GM12878 (cell line): ENCODE measurements around the gene NCDN. TPM values are rescaled to one million over a fixed set of nuclear protein-coding genes. Genes with fewer than 3 reads are reported as not detected.

Source experiments
- ATAC-seq: fragments of 200-7000 bp; cut with Tn5 transposase; 3 replicates; pipeline ENCODE4 v1.9.1; 2020; ENCODE audit warnings: mild to moderate bottlenecking, moderate library complexity
- BruUV-seq: library from RNA; stranded (reverse); fragments of 400-500 nt; replicated peaks from 2 replicates; lab custom pipeline; 2021; lab: Mats Ljungman, UMichigan
- CTCF ChIA-PET: fragments of 300-600 bp; sonication (Branson Sonifier 250); formaldehyde crosslinking; extraction: SDS; loops from one replicate; lab custom pipeline; 2021; ENCODE audit warnings: inconsistent platforms; lab: Yijun Ruan, JAX
- POLR2A ChIA-PET: fragments of 350-600 bp; formaldehyde crosslinking; extraction: SDS; loops from one replicate; lab custom pipeline; 2021; ENCODE audit warnings: inconsistent platforms; lab: Charles Lee
- RAD21 ChIA-PET: fragments of 300-600 bp; sonication (Branson Sonifier 250); formaldehyde crosslinking; loops from one replicate; lab custom pipeline; 2023; ENCODE audit warnings: antibody characterized with exemption; ENCODE audit not compliant: unreplicated experiment; lab: Charles Lee
- SMC1A ChIA-PET: fragments of 300-600 bp; sonication (Branson Sonifier 250); formaldehyde crosslinking; loops from one replicate; lab custom pipeline; 2023; ENCODE audit not compliant: unreplicated experiment, uncharacterized antibody; lab: Charles Lee
- DNase-seq: peaks from one replicate; pipeline ENCODE4 v3.0.0-alpha.2; 2011; ENCODE audit warnings: low read depth, low spot score
- FAIRE-seq: peaks from 3 replicates; lab custom pipeline; 2011; peaks lifted over from hg19 to GRCh38; lab: Jason Lieb, UNC
- H2AFZ ChIP-seq: 2 replicates; pipeline ENCODE4 v1.6.0; 2011; ENCODE audit warnings: low read depth, low read length, control low read depth; ENCODE audit not compliant: control insufficient read depth
- H3K27ac ChIP-seq: 2 replicates; pipeline ENCODE4 v1.5.1; 2011; ENCODE audit warnings: control low read depth; ENCODE audit not compliant: control insufficient read depth, insufficient read depth
- H3K27me3 ChIP-seq, 2 experiments: replicated peaks in 1 of 2; 2 replicates each; pipeline versions ENCODE4 v1.6.0 to v1.6.1; 2011; ENCODE audit warnings: low read length in 1 of 2; ENCODE audit not compliant: control insufficient read depth in 2 of 2, insufficient read depth in 2 of 2
- H3K36me3 ChIP-seq, 2 experiments: 2 replicates each; pipeline ENCODE4 v1.5.1; 2011; ENCODE audit warnings: low read length in 1 of 2; ENCODE audit not compliant: control insufficient read depth in 2 of 2, insufficient read depth in 2 of 2
- H3K4me1 ChIP-seq: 2 replicates; pipeline ENCODE4 v1.6.1; 2011; ENCODE audit warnings: mild to moderate bottlenecking, low read length, moderate library complexity, mixed read lengths; ENCODE audit not compliant: control insufficient read depth, insufficient read depth
- H3K4me2 ChIP-seq: 2 replicates; pipeline ENCODE4 v1.6.0; 2011; ENCODE audit warnings: control low read depth; ENCODE audit not compliant: control insufficient read depth, insufficient read depth
- H3K4me3 ChIP-seq: fragments of 200-600 bp; sonication (generic); 2 replicates; pipeline ENCODE4 v1.5.1; 2016
- H3K79me2 ChIP-seq: 2 replicates; pipeline ENCODE4 v1.6.0; 2011; ENCODE audit warnings: low read length; ENCODE audit not compliant: control insufficient read depth, insufficient read depth
- H3K9ac ChIP-seq: 2 replicates; pipeline ENCODE4 v1.8.0; 2011; ENCODE audit warnings: low read length, control low read depth, mixed read lengths; ENCODE audit not compliant: control insufficient read depth, insufficient read depth
- H3K9me3 ChIP-seq: replicated peaks from 3 replicates; pipeline ENCODE4 v1.5.1; 2011; ENCODE audit warnings: mild to moderate bottlenecking, low read length; ENCODE audit not compliant: control insufficient read depth, insufficient read depth
- H4K20me1 ChIP-seq: 2 replicates; pipeline ENCODE4 v1.6.0; 2011; ENCODE audit not compliant: control insufficient read depth, insufficient read depth
- CBX5 ChIP-seq: sonication (generic); IDR thresholded peaks from 2 replicates; pipeline ENCODE4 v1.6.1; 2016; ENCODE audit warnings: low read depth, moderate library complexity, mild to moderate bottlenecking, inconsistent platforms
- EGR1 ChIP-seq, 2 experiments: IDR thresholded peaks; 1 replicate in 1 of 2; 2 replicates in 1 of 2; pipeline ENCODE4 v1.6.1; 2011 to 2012; ENCODE audit warnings: low read depth in 2 of 2, low read length in 2 of 2, borderline replicate concordance in 1 of 2, mild to moderate bottlenecking in 1 of 2, moderate library complexity in 1 of 2
- RFX5 ChIP-seq: IDR thresholded peaks from 2 replicates; pipeline ENCODE4 v1.6.1; 2011; ENCODE audit warnings: low read depth, low read length, improper control_type of control experiment
- SRF ChIP-seq, 2 experiments: IDR thresholded peaks; 2 replicates each; pipeline ENCODE4 v1.6.1; 2011; ENCODE audit warnings: low read depth in 2 of 2, low read length in 2 of 2, mild to moderate bottlenecking in 1 of 2, moderate library complexity in 1 of 2
- TCF3 ChIP-seq: IDR thresholded peaks from 2 replicates; pipeline ENCODE4 v1.6.1; 2012; ENCODE audit warnings: low read depth, mild to moderate bottlenecking, low read length, borderline replicate concordance; ENCODE audit not compliant: insufficient read depth
- YY1 ChIP-seq: IDR thresholded peaks from 2 replicates; pipeline ENCODE4 v1.6.1; 2011; ENCODE audit warnings: low read depth, mild to moderate bottlenecking, low read length
- ZBED1 ChIP-seq: IDR thresholded peaks from 2 replicates; pipeline ENCODE4 v1.6.1; 2016; ENCODE audit warnings: borderline replicate concordance
- ZNF24 ChIP-seq: fragments of 450-650 bp; IDR thresholded peaks from 2 replicates; pipeline ENCODE4 v1.6.1; 2017; ENCODE audit warnings: antibody characterized with exemption, mild to moderate bottlenecking
- WGBS: methylation state at CpG from one replicate; pipeline ENCODE4 v1.1.6; 2016; ENCODE audit warnings: low lambda C conversion rate; ENCODE audit not compliant: insufficient replicate concordance, insufficient coverage; ENCODE audit errors: missing lambda C conversion rate; 5-methylcytosine and 5-hydroxymethylcytosine counted together
- in situ Hi-C: fragments of 300-500 bp; cut with MboI; formaldehyde crosslinking; loops from 9 replicates; pipeline ENCODE4 v1.14.3; 2018; ENCODE audit warnings: mixed read lengths
- intact Hi-C: fragments of 100-400 bp; cut with micrococcal nuclease; formaldehyde crosslinking; loops from one replicate; pipeline ENCODE4 v1.14.2; 2022; ENCODE audit not compliant: unreplicated experiment
- polyA plus RNA-seq, 11 experiments: library from polyadenylated mRNA; depleted of rRNA in 4 of 11; unstranded in 6 of 11; stranded (reverse) in 5 of 11; fragments of >200 nt; fragmentation: Nextera tagmentation in 4 of 11; fragmentation: Illumina TruSeq in 1 of 11; extraction: Ambion mirVana in 4 of 11; extraction: Trizol in 1 of 11; gene quantifications; 1 replicate in 1 of 11; 2 replicates in 10 of 11; pipeline versions ENCODE4 v1.2.1 to v1.2.3, GENCODE V29; 2011 to 2016; ENCODE audit warnings: inconsistent platforms in 2 of 11, missing spikeins in 2 of 11, low read depth in 1 of 11
- total RNA-seq, 4 experiments: library from RNA; depleted of rRNA in 3 of 4; stranded (reverse); fragments of >200 nt in 3 of 4; fragmentation: Illumina TruSeq in 1 of 4; extraction: Trizol in 1 of 4; gene quantifications; 2 replicates each; pipeline versions ENCODE4 v1.2.1 to v1.2.3, GENCODE V29; 2013 to 2021
- TF ChIP-seq, protein P1 (sequence below): IDR thresholded peaks from 2 replicates; pipeline ENCODE4 v1.6.1; 2011; ENCODE audit warnings: mild to moderate bottlenecking, low read depth, low read length, moderate library complexity; ENCODE audit not compliant: insufficient replicate concordance
- TF ChIP-seq, protein P2 (sequence below): fragments of 450-650 bp; IDR thresholded peaks from 2 replicates; pipeline ENCODE4 v1.6.1; 2016; ENCODE audit warnings: mild to moderate bottlenecking

Gene NCDN
- total and polyA plus RNA-seq, 10 of the 15 experiments (the other 5 are each of a cell fraction or from before 2014, with no cell fraction given): 1.8 to 25.5 (median 10.9) TPM

DNA sequence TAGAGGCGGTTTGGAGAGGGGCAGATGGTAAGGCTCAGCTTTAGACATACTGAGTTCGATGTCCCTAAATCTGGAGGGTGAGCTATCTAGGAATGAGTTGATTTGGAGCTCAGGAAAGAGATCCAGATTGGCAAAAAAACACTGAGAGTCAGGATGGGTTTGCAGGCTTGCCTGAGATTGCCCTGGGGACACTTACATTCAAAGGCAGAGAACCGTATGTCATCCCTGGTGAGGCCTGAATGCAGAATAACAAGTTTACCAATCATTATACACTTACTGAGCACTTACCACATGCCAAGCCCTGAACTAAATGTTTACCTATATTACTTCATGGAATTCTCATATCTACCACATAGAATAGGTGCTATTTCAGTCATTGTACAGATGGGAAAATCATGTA is 43.0 kb downstream of the NCDN start:
- ChIA-PET SMC1A (interaction anchor here (1.0 to 1.3 kb wide), 3 partner anchors 12 to 116 kb away, joined by 3 read pairs; no protein-coding TSS in a partner anchor), POLR2A (no interaction called here), CTCF (interaction anchor here (1.1 to 1.2 kb wide), 3 partner anchors 11 to 29 kb away, joined by 3 read pairs; no protein-coding TSS in a partner anchor), RAD21 (interaction anchor here (1.3 kb wide), 1 partner anchor 115 kb away, joined by 3 read pairs; no protein-coding TSS in a partner anchor)
- no peak for ATAC-seq
- Histone ChIP-seq H3K9ac (no peak overlapping the region), H3K9me3 (no peaks in the 10 kb centered on the region), H3K4me3 (no peak overlapping the region), H3K36me3 (peaks cover 12 to 35% of the 10 kb centered on the region in 2 experiments), H3K27ac (no peak overlapping the region), H4K20me1 (no peaks in the 10 kb centered on the region; the same call in 1 of the 2 replicates), H3K4me2 (no peak overlapping the region), H2AFZ (no peak overlapping the region), H3K27me3 (no peaks in the 10 kb centered on the region), H3K79me2 (no peaks in the 10 kb centered on the region), H3K4me1 (no peaks in the 10 kb centered on the region)
- no TSS peak for BruUV-seq
- no peak for FAIRE-seq
- WGBS: 82% methylated on average over 3 of the region's 3 CpGs
- intact Hi-C loops (no loop called here), in situ Hi-C loops (no loop called here)
- TF ChIP-seq SRF (IDR thresholded peaks at IDR 0.05; ENCODE audit: low read depth in 2 of 2, low read length in 2 of 2) (no peak), YY1 (no peak), TCF3 (no peak), EGR1 (IDR thresholded peaks at IDR 0.05; ENCODE audit: borderline replicate concordance in 1 of 2, low read depth in 2 of 2, low read length in 2 of 2) (no peak), ZBED1 (no peak), ZNF24 (no peak), CBX5 (no peak), RFX5 (no peak)
- TF ChIP-seq, protein P1, sequence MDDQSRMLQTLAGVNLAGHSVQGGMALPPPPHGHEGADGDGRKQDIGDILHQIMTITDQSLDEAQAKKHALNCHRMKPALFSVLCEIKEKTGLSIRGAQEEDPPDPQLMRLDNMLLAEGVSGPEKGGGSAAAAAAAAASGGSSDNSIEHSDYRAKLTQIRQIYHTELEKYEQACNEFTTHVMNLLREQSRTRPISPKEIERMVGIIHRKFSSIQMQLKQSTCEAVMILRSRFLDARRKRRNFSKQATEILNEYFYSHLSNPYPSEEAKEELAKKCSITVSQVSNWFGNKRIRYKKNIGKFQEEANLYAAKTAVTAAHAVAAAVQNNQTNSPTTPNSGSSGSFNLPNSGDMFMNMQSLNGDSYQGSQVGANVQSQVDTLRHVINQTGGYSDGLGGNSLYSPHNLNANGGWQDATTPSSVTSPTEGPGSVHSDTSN: no peak
- TF ChIP-seq, protein P2, sequence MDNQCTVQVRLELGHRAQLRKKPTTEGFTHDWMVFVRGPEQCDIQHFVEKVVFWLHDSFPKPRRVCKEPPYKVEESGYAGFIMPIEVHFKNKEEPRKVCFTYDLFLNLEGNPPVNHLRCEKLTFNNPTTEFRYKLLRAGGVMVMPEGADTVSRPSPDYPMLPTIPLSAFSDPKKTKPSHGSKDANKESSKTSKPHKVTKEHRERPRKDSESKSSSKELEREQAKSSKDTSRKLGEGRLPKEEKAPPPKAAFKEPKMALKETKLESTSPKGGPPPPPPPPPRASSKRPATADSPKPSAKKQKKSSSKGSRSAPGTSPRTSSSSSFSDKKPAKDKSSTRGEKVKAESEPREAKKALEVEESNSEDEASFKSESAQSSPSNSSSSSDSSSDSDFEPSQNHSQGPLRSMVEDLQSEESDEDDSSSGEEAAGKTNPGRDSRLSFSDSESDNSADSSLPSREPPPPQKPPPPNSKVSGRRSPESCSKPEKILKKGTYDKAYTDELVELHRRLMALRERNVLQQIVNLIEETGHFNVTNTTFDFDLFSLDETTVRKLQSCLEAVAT: no peak
- DNase-seq: no peak
